Panc1 (cell line): ENCODE data around the gene KLC1.

Source experiments
- CTCF ChIP-seq: fragments of 450-650 bp; IDR thresholded peaks from 2 replicates; pipeline ENCODE4 v1.5.1; 2017; ENCODE audit warnings: mild to moderate bottlenecking
- POLR2AphosphoS5 ChIP-seq: IDR thresholded peaks from 2 replicates; pipeline ENCODE4 v1.6.1; 2012; ENCODE audit warnings: mild to moderate bottlenecking, low read depth, low read length, moderate library complexity
- REST ChIP-seq, 2 experiments: IDR thresholded peaks; 2 replicates each; pipeline ENCODE4 v1.6.1; 2011 to 2012; ENCODE audit warnings: low read depth in 2 of 2, control low read depth in 1 of 2, low read length in 1 of 2, mild to moderate bottlenecking in 1 of 2, moderate library complexity in 1 of 2; ENCODE audit not compliant: insufficient read depth in 1 of 2
- SIN3A ChIP-seq: IDR thresholded peaks from 2 replicates; pipeline ENCODE4 v1.6.1; 2012; ENCODE audit warnings: low read depth, mild to moderate bottlenecking, low read length, moderate library complexity, borderline replicate concordance; ENCODE audit not compliant: insufficient read depth
- TCF7L2 ChIP-seq: IDR thresholded peaks from 2 replicates; pipeline ENCODE4 v1.6.1; 2011; ENCODE audit warnings: mild to moderate bottlenecking, low read depth, low read length, inconsistent platforms

GRCh38 chr14:103597623-103598377, 31.2 kb upstream of the KLC1 start:
- TF ChIP-seq CTCF (no peak), REST (IDR thresholded peaks at IDR 0.05; ENCODE audit: insufficient read depth in 1 of 2, low read depth in 2 of 2, low read length in 1 of 2) (no peak), TCF7L2 (no peak), POLR2AphosphoS5 (no peak), SIN3A (no peak)
